ENCODE results near the gene NADK.
"Not testable (repeated sequence)": the region's sequence is repeated elsewhere in the genome, so short reads cannot be mapped to it uniquely, and the experiment has no call there.

The NADK gene

DNA sequence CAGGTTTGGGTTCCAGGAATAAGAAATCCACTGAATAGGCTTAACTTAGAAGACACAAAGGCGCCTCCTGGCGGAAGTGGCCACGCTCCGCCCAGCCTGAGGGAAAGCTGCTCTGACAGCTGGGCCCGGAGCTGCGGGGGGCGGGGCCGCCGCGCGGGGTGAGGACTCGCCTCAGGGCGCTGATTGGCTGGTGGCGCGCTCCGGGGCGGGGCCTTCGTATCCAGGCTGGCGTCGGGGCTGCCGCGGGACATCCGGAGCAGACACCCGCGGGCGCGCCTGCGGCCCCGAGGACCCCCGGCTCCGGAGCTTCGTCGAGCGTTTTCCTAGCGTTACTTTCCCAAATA, 31.7 kb downstream of the NADK start:
- DNase-seq (ENCODE audit: low spot score) = not testable (repeated sequence)

DNA sequence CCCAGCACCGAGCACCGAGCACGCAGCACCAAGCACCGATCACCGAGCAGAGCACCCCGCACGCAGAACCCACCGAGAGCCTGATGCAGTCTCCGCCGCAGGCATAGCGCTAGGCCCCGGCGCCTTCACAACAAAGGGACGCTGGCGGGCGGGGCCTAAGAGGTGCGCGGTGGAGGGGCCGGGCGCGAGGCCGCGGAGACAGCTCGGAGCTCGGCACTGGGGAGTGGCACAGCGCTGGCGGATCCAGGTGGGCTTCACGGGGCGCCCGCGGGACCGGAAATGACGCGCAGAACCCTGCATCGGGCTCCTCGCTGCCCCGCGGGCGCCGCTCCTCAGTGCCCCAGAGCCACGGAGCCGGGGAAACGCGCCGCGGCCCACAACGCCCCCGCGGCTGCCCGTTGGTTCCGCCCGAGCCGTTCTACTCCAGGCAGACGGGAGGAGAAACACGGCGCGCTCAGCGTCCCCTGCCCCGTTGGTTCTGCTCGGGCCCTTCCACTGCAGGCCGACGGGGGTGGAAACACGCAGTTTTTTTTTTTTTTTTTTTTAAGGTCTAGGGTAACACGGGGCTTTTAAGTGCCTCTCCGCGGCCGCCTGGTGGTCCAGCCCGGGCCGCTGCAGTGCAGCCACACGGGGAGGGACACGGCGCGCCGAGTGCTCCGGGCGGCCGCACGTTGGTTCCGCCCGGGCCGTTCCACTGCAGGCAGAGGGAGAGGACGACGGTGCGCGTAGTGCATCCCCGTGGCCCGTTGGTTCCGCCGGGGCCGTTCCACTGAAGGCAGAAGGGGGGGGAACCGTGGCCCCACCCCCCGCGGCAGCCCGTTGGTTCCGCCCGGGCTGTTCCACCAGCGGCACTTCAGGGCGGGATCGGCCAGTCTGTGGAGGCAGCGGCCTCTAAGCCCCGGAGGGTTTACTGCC, 32.4 kb downstream of the NADK start:
- DNase-seq (ENCODE audit: low spot score) = not testable (repeated sequence)

DNA sequence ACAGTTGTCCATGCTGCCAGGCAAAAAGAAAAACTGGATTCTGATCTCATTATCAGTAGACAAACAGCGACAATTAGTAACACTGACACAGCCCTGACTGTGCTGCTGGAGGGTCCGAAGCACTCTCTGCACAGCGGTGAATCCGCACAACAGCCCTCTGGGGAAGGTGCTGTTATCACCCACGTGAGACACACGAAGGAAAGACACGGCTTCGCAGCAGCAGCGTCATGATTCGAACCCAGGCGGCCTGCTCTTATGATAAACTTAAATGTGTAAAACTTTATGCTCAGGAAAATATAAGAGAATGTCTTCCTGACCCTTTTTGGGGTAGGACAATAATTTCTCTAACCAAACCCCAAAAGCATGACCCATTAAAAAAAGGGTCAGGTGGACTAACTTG, 35.7 kb downstream of the NADK start:
- not testable (repeated sequence) for DNase-seq (ENCODE audit: low spot score)

DNA sequence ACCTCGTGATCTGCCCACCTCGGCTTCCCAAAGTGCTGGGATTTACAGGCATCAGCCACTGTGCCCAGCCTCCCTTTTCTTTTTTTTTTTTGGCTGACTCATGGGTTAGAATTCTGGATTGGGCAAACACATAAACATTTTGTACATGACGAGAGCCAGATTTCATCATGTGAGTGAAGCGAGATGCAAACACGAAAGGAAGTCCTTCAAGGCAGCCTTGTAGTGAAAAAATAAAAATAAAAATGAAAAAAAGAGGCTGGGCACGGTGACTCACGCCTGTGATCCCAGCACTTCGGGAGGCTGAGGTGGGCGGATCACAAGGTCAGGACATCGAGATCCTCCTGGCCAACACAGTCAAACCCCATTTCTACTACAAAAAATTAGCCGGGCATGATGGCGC, 37.3 kb downstream of the NADK start:
- not testable (repeated sequence) for DNase-seq (ENCODE audit: low spot score)

DNA sequence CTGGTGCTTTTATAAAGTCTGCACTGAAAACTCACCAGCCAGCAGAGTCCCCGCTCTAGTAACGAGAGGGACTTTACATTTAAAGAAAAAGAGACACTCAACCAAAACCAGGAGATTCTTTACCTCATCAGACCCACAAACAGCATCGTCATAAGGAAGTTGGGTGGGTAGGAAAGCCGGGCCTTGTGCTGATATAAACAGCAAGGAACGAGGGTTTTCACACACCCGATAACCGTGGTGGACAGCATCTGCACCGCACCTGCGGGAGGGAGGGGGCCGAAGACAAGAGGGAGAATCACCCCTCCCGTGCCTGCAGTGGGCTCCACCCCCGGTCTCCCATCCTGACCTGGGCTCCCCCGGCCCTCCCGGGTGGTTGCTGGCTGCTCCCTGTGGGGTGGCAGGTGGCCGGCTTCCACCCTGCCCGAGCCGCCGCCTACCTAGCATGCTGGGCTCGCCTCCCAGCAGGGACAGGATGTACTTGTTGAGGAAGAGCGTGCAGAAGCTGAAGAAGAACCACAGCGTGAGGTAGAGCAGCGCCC, 39.4 kb downstream of the NADK start:
- DNase-seq (ENCODE audit: low spot score) = not testable (repeated sequence)

DNA sequence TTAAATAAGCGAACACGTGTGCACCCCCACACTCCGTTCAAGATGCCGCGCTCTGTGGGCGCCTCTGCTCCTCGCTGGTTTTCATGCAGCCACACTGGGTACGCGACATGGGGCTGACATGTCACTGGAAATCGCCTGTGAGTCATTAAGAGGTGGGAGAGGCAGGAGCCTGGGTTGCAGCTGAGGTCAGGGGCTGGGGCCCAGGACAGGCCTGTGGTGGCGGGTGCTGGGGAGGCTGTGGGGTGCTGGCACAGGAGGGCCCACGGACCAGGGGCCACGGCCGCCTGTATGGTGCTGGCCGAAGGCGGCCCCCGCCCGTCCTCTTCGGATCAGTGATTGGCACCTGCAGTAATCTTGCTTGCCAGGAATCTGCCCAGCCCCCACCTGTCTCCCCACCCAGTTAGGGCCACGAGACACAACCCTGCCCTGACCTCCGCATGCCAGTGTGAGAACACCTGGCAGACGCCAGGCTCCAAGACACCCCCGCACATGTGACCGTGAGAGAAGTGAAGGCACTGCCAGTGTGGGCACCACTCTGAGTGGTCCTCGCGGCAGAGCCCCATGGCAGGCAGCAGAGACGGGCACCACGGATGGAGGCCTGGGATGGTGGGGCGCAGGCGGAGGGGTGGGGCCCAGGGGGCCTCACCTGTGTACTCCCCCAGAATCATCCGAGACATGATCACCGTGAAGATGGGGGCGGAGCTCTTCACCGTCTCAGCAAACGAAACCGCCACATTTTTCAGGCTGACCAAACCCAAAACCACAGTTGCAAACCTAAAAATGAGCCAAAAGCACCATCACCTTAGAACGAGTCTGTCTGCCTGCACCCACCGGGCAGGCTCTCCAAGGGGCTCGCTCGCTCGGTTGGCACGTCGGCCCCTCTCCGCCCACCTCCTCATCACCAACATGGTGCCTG, 40.3 kb downstream of the NADK start:
- DNase-seq (ENCODE audit: low spot score) = not testable (repeated sequence)

DNA sequence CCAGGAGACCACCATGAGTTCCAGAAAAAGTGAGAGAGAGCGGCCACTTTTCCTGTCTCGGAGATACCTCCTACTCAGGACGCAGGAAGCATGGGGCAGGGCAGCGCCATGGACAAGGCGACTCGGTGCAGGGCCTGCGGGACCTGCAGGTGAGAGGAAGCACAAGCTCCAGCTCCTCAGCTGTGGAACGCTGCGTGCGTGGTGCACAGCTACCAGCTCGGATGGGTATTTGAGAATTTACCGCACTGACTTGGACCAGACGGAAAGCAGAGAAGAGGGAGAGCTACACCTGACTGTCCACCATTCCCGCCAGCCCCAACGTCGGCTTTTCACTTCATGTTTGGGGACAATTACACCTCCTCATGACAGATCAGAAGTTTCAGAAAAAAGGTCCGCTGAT, 45.9 kb downstream of the NADK start:
- no peak for DNase-seq (ENCODE audit: low spot score)

DNA sequence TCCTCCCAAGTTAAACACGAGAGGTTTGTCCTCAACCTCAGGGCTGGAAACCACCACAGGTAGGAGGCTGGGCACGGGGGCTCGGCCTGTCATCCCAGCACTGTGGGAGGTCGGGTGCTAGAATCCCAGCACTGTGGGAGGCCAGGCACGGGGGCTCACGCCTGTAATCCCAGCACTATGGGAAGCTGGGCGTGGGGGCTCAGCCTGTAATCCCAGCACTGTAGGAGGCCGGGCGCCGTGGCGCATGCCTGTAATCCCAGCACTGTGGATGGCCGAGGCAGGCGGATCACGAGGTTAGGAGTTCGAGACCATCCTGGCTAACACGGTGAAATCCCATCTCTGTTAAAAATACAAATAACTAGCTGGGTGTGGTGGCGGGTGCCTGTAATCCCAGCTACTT, 47.4 kb downstream of the NADK start:
- no peak for DNase-seq (ENCODE audit: low spot score)

DNA sequence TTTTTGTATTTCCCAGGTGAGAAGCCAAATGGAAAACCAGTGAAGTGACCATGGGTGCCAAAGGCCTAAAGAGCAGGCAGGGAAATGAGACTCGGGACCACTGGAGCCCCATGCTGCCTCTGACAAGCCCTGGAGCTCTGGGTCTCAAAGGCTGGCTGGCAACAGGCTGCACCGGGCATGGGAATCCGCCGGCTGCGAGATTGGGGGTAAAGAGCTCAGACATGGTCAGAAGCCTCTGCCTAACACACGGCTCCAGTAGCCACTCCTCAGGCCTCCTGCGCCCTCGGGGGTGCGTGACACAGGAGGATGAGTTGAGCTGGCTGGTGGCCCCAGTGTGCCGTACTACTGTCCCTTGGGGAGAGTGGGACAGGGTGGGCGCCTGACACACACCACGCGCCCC, 48.0 kb downstream of the NADK start:
- not testable (repeated sequence) for DNase-seq (ENCODE audit: low spot score)

DNA sequence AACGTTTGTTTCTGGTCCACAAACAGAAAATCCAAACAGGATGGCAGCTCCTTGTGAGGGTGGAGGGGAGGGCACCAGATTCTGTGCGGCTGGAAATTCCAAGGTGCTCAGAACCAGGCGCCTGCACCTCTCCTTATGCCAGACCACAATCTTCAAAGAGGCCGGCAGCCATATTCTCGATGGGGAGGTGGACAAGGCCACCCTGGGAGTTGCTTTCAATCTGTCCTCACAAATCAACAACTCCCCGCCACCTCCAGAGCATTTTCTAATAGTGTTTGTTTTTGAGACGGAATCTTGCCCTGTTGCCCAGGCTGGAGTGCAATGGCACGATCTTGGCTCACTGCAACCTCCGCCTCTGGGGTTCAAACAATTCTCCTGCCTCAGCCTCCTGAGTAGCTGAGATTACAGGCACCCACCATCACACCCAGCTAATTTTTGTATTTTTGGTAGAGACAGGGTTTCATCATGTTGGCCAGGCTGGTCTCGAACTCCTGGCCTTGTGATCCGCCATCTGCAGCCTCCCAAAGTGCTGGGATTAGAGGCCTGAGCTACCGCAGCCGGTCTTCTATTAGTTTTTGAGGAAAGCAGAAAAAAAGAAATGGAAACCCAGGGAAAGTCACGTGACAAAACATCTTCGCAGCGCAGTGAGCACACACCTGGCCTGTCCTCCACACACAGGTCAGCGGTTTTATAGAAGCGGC, 49.0 kb downstream of the NADK start:
- not testable (repeated sequence) for DNase-seq (ENCODE audit: low spot score)

DNA sequence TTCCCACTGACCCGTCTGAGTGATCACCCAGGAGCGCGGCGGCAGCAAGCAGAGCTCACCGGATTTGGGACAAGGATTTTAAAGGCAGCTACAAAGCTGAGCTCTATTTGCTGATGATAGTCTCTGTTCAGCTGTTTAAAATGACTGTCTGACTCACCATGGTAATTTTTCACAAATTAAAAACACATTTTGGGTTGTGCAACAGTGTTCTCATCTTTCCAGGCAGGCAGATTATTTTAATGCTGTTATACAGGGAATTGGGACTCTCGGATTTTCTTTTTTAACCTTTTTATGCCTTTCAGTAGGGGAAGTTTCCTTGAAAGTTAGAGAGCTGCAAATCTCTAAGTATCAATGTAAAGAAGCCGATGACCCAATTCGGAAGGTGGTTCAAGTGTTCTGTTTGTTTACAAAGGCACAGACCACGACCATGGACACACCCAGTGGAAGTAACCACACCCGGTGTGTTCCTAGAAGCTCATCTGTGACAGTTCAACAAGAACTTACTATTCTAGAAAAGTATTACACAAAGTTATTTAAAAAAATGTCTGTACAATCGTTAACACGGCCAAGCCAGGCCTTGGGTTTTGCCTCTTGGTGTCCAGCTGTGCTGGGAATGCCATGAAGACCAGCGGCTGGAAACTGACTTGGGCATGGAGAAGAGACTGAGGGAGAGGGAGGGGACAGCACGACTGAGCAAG, 49.8 kb downstream of the NADK start:
- not testable (repeated sequence) for DNase-seq (ENCODE audit: low spot score)

DNA sequence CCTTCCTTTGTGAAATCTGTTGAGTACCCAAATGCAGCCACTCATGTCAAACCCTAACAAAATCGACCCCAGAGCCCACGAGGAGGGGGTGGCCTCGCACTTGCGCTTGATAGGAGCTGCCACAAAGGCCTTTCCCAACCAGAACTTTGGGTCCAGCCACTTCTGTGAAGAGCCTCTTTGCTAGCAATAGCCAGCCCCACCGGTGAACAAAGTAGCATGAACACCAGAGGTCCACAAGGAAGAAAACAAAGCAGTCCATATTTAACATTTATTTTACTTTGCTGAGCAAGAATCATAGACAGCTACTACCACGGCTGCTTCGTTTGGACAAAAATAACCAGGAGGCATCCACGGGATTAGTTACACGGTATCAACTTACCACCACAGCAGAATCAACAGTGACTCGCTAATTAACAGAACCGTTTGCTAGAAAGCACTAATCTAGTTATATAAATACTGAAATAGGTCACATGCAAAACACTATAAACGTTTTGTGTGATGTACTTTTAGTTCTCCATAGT, 51.1 kb downstream of the NADK start:
- not testable (repeated sequence) for DNase-seq (ENCODE audit: low spot score)

DNA sequence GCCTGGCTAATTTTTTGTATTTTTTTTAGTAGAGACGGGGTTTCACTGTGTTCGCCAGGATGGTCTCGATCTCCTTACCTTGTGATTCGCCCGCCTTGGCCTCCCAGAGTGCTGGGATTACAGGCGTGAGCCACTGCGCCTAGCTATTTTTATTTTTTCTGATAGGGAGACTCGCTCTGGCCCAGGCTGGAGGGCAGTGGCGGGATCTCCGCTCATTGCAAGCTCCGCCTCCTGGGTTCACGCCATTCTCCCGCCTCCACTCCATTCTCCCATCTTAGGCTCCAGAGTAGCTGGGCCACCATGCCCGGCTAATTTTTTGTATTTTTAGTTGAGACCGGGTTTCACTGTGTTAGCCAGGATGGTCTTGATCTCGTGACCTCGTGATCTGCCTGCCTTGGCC, 52.2 kb downstream of the NADK start:
- not testable (repeated sequence) for DNase-seq (ENCODE audit: low spot score)

DNA sequence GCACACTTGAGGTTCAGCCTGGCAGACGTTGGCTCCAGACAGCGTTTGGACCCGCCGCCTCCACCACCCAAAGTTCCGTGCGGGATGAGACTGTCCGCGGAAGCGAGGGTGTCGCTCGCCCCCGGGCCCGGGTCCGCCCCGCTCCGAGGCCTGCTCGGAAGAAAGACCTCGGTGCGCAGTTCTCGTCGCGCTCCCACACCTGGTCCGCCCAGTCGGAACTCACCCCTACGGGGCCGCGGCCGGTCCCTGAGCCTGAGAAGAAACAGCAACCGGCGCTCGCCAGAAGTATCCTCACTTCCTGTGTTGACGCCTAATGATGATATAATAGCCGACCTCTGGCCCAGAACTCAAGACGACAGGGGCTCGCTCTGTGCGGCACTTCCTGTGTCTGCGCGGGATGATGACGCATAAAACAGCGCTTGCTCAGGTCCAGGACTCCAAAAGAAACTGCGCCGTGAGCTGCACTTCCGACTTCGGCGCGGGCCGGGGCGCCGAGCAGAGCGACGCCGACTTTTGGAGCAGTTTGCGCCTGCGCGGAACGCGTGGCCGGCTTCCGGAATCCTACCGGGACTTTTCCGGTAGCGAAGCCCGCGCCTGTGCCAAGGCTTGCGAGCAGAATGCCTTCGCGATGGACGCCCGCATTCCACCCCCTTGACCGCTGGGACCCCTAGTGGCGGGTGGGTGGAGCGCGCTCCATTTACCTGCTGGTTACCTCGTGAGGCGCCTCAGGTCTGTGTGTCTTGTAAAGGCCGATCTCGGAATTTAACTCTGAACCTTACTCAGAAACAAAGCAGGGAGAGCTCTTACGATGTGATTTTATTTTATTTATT, 54.0 kb downstream of the NADK start, which contains the start of gene CDK11A:
Gene CDK11A, minus strand, starts transcription at position 323 of the 830 bp plus-strand sequence. CDS start 1,539 bp downstream, outside the sequence.
- DNase-seq (ENCODE audit: low spot score) = peak; percentile 95

DNA sequence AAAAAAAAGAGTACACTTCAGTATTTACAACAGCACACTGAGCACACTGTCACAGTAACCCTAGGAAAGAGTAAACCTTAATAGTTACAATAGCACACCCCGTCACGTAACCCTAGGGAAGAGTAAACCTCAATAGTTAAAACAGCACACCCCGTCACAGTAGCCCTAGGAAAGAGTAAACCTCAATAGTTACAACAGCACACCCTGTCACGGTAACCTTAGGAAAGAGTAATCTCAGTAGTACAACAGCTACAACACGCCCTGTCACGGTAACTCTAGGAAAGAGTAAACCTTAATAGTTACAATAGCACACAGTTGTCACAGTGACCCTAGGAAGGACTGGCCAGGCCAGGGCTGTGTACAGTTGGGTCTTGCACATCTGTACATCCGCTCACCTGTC, 57.1 kb downstream of the NADK start:
- DNase-seq (ENCODE audit: low spot score) = no peak

DNA sequence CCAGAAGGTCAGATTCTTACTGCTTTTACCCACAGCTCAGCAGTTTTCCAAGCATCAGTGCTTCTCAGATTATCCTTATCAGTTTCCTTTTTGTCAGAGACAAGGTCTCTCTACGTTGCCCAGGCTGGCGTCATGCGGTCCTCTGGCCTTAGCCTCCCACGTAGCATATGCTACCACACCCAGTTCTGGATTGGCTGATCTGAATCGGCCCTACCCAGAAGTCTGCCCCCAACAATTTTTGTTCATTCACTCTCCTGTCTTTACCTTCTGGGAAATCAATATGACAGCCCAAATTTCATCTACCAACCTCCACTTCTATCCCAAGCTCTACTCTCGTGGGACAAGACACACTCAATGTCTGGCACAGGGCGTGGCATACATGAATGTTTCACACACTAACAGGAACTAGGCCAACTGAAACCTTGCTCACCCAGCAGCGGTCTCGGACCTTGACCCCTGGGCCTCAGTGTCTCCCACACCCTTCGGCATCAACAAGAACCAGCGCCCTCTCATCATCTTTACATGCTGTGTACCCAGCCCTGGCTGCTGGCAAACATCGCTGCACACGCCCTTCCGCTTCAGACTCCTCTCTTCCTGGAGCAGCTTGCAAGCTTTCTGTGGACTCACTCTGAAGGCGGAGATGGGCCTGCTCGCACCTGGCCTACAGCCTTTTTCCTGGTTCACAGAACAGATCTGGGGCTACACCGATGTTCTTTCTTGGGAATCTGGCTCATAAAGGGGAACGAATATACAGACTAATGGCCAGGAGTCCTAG, 63.0 kb downstream of the NADK start:
- DNase-seq (ENCODE audit: low spot score) = not testable (repeated sequence)

DNA sequence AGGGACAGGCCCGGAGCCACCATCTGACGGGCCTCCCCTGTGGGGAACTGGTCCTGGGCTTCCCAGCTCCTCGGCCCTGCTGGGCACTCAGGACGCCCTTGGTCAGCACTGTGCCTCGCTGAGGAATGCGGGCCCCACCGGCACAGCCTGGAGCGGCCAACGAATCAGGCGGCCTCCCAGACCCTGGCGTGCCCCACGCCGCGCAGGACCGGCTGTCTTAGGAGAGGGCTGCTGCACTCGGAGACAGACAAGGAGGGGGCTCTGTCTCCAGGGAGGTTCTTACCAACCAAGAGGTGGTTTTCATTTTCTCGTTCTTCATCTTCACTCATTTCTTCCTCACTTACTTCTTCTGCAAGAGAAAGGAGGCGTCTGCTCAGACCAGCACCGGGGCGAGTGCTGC, 70.4 kb downstream of the NADK start:
- not testable (repeated sequence) for DNase-seq (ENCODE audit: low spot score)

DNA sequence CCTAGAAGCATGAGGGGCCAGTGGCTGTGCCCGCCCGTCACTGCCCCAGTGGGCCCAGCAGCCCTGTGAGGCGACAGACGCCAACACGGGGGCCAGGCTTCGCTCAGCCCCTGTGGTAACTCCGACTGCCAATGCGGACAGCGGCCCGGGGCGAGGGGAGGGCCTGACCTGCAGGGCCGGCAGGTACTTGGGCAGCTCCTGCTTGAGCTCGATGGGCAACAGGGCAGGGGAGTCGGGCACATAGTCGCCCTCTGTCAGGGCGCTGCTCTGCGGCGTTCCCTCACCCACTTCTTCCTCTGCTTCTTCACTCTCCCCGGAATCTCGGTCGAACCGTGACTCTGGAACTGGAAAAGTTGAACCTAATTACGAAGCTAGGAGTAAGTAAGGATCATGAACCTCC, 71.0 kb downstream of the NADK start:
- not testable (repeated sequence) for DNase-seq (ENCODE audit: low spot score)

DNA sequence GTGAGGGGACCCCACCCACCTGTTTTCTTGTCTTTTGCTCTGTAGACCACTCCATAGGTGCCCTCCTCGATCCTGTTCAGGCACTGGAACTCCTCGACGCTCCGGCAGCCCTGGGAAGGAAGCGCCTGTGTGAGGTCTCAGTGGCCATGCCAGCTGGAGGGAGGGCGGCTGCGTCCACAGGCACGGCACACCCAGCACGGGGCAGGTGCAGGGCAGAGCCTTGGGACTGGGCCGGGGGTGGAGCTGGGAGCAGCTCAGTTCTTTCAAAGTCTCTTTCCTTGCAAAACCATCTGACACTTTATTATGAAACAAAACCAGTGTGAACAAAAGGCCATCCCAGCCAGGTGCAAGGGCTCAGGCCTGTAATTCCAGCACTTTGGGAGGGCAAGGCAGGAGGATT, 72.6 kb downstream of the NADK start:
- DNase-seq (ENCODE audit: low spot score) = not testable (repeated sequence)

Data from germinal center (tissue), 1 donor.